Naive thymus-derived CD4-positive, alpha-beta T cell (primary cell): ENCODE results near the gene ZNF385B. TPM values are rescaled to one million over a fixed set of nuclear protein-coding genes. Genes with fewer than 3 reads are reported as not detected.

ENCODE experiments used
- ATAC-seq: fragments of 150-1000 bp; cut with Tn5 transposase; 2 replicates; pipeline ENCODE4 v1.10.0; 2021; ENCODE audit warnings: mild to moderate bottlenecking, moderate library complexity
- CTCF ChIA-PET: fragments of 350-600 bp; sonication (Branson Sonifier 250); formaldehyde crosslinking; loops from one replicate; lab custom pipeline; 2021; ENCODE audit warnings: antibody characterized with exemption; lab: Charles Lee
- POLR2A ChIA-PET: fragments of 350-600 bp; sonication (Branson Sonifier 250); formaldehyde crosslinking; loops from one replicate; lab custom pipeline; 2021; ENCODE audit warnings: antibody characterized with exemption, inconsistent platforms; lab: Charles Lee
- DNase-seq, 9 donors: peaks; one replicate each; pipeline versions ENCODE4 v3.0.0 to v3.0.0-alpha.2; 2020 to 2022; ENCODE audit warnings: mixed read lengths in 1 of 9
- H3K27ac ChIP-seq: one replicate; pipeline ENCODE4 v1.7.0; 2013; ENCODE audit warnings: mild to moderate bottlenecking, low read depth, low read length, moderate library complexity
- H3K27me3 ChIP-seq, 2 donors: one replicate each; pipeline ENCODE4 v1.7.0; 2013; ENCODE audit warnings: low read length in 2 of 2, mild to moderate bottlenecking in 2 of 2, moderate library complexity in 2 of 2; ENCODE audit not compliant: control insufficient read depth in 2 of 2, insufficient read depth in 2 of 2
- H3K36me3 ChIP-seq, 3 experiments: 1 replicate in 2 of 3; 2 replicates in 1 of 3; pipeline ENCODE4 v1.7.0; 2013; ENCODE audit warnings: low read length in 3 of 3, mild to moderate bottlenecking in 3 of 3, moderate library complexity in 1 of 3; ENCODE audit not compliant: insufficient read depth in 3 of 3, control insufficient read depth in 2 of 3
- H3K4me1 ChIP-seq, 2 donors: one replicate each; pipeline ENCODE4 v1.7.0; 2013; ENCODE audit warnings: low read length in 2 of 2, mild to moderate bottlenecking in 2 of 2, moderate library complexity in 1 of 2; ENCODE audit not compliant: control insufficient read depth in 2 of 2, insufficient read depth in 2 of 2
- H3K4me3 ChIP-seq: 2 replicates; pipeline ENCODE4 v1.7.0; 2013; ENCODE audit warnings: mild to moderate bottlenecking, low read length
- H3K9me3 ChIP-seq, 3 experiments: 1 replicate in 2 of 3; 2 replicates in 1 of 3; pipeline ENCODE4 v1.7.0; 2013; ENCODE audit warnings: low read length in 3 of 3; ENCODE audit not compliant: control insufficient read depth in 2 of 3
- H3K27ac Mint-ChIP-seq, 9 donors: one replicate each; pipeline ENCODE4 v1.8.0; 2020 to 2022; ENCODE audit warnings: mixed read lengths in 9 of 9, mild to moderate bottlenecking in 8 of 9, moderate library complexity in 5 of 9, inconsistent platforms in 2 of 9
- H3K27me3 Mint-ChIP-seq, 5 donors: one replicate each; pipeline ENCODE4 v1.8.0; 2021 to 2022; ENCODE audit warnings: mixed read lengths in 5 of 5, mild to moderate bottlenecking in 1 of 5
- H3K36me3 Mint-ChIP-seq, 5 donors: one replicate each; pipeline ENCODE4 v1.8.0; 2020 to 2022; ENCODE audit warnings: mixed read lengths in 5 of 5, mild to moderate bottlenecking in 3 of 5, inconsistent platforms in 1 of 5
- H3K4me1 Mint-ChIP-seq, 7 donors: one replicate each; pipeline ENCODE4 v1.8.0; 2020 to 2022; ENCODE audit warnings: mixed read lengths in 7 of 7, mild to moderate bottlenecking in 3 of 7, inconsistent platforms in 1 of 7
- H3K4me3 Mint-ChIP-seq, 10 donors: one replicate each; pipeline ENCODE4 v1.8.0; 2020 to 2022; ENCODE audit warnings: mild to moderate bottlenecking in 10 of 10, mixed read lengths in 10 of 10, moderate library complexity in 6 of 10, inconsistent platforms in 2 of 10
- H3K9me3 Mint-ChIP-seq, 11 donors: one replicate each; pipeline ENCODE4 v1.8.0; 2020 to 2022; ENCODE audit warnings: mixed read lengths in 11 of 11, mild to moderate bottlenecking in 4 of 11, inconsistent platforms in 1 of 11, moderate library complexity in 1 of 11
- intact Hi-C, 2 donors: fragments of 100-400 bp; cut with micrococcal nuclease; formaldehyde crosslinking; loops; one replicate each; pipeline ENCODE4 v1.15.1; 2023
- polyA plus RNA-seq, 2 donors: library from polyadenylated mRNA; unstranded; fragments of 300-500 nt; fragmentation: Illumina TruSeq; gene quantifications; one replicate each; pipeline ENCODE4 v1.2.3, GENCODE V29; 2021
- total RNA-seq, 6 experiments: library from RNA in 5 of 6; stranded (reverse) in 5 of 6; gene quantifications; 1 replicate in 5 of 6; 2 replicates in 1 of 6; pipeline ENCODE4 v1.2.3 and lab custom pipeline; 2021 to 2026

Gene ZNF385B
- total and polyA plus RNA-seq, 7 experiments from 2014 or later, result not detected

DNA sequence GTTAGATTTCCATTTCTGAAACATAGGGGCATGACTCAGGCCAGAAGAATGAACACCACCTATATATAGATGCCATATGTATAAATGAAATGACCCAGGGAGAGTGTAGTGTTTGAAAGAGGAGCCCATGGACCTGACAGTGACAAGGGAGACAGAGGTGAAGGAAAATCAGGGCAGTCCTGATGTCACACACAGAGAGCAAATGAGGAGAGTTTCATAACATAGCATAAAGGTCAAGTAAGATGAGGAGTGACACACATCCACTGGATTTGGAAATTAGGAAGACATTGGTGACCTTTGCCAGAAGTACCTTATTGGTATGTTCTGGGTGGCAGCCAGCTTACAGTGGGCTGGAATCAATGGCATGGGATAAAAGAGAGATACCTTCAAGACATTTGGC lies 276.7 kb downstream of the ZNF385B start:
- no peaks in the 10 kb centered on the region for H3K9me3 Mint-ChIP-seq
- H3K4me1 Mint-ChIP-seq, result no peaks in the 10 kb centered on the region
- ChIA-PET CTCF (no interaction called here), POLR2A (no interaction called here)
- H3K9me3 ChIP-seq, result no peaks in the 10 kb centered on the region
- no peaks in the 10 kb centered on the region for H3K36me3 ChIP-seq
- no peaks in the 10 kb centered on the region for H3K27me3 ChIP-seq
- no peaks in the 10 kb centered on the region for H3K36me3 Mint-ChIP-seq
- DNase-seq (no peak), ATAC-seq (no peak)
- H3K4me1 ChIP-seq, result no peaks in the 10 kb centered on the region
- no peak overlapping the region for H3K27ac ChIP-seq
- H3K27ac Mint-ChIP-seq, result no peak overlapping the region
- no peaks in the 10 kb centered on the region for H3K27me3 Mint-ChIP-seq
- H3K4me3 Mint-ChIP-seq, result no peak overlapping the region
- intact Hi-C loops, result no loop called here
- H3K4me3 ChIP-seq, result no peak overlapping the region

DNA sequence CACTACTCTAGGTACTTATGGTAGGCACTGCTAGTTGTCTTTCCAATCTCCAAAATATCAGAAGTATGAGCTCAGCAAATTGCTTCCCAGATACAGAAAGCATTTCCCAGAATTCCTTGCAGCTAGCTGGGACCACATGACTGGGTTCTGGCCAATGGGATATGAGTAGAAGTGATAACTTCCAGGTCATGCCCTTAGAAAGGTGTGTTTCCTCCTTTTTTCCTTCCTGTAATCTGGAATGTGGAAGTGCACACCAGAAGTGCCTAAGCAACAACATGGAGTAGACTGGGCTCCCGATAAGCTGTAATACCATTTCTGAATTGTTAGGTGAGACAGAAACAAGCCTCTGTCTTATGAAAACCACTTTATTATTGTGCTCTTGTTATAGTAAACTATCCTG lies 279.8 kb downstream of the ZNF385B start:
- Mint-ChIP-seq H3K4me3 (no peak overlapping the region), H3K36me3 (no peaks in the 10 kb centered on the region), H3K27ac (no peak overlapping the region), H3K4me1 (no peaks in the 10 kb centered on the region), H3K9me3 (no peaks in the 10 kb centered on the region), H3K27me3 (no peaks in the 10 kb centered on the region)
- ATAC-seq, result no peak
- Histone ChIP-seq H3K4me3 (no peak overlapping the region), H3K27me3 (no peaks in the 10 kb centered on the region), H3K4me1 (no peaks in the 10 kb centered on the region), H3K9me3 (no peaks in the 10 kb centered on the region), H3K36me3 (no peaks in the 10 kb centered on the region), H3K27ac (no peak overlapping the region)
- intact Hi-C loops, result no loop called here
- POLR2A ChIA-PET, result no interaction called here
- CTCF ChIA-PET, result interaction anchor here (0.6 kb wide), 1 partner anchor 109 kb away, joined by 3 read pairs; no protein-coding TSS in a partner anchor
- no peak for DNase-seq

DNA sequence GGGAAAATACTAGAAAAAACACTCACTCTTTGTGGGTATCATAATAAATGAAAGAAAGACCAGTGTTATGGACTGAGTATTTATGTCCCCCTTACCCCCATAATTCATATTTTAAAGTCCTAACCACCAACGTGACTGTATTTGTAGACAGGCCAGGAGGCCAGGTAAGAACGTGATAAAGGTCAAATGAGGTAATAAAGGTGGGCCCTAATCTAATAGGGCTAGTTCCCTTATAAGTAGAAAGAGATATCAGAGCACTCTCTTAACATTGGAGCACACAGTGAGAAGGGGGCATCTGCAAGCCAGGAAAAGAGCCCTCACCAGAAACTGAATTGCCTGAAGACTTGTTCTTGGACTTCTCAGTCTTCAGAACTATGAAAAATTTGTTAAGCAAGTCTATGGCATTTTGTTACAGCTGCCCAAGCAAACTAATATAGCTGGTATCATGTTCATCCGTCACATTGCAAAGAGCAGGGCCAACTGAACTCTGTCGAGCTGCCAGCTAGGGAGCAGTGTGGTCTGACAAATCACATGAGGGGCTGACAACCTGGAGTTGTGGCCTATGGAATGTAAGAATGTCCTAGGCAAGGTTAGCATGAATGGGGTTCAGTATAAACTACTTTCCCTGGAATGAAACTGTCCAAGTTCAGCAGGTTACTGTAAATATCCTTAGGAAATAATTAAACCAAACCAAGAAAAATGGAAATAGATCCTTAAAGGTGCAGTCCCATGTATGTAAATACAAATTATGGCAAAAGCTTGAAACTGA lies 280.9 kb downstream of the ZNF385B start:
- CTCF ChIA-PET, result no interaction called here
- H3K27me3 Mint-ChIP-seq, result no peaks in the 10 kb centered on the region
- no peaks in the 10 kb centered on the region for H3K36me3 Mint-ChIP-seq
- H3K27ac Mint-ChIP-seq, result no peak overlapping the region
- intact Hi-C loops, result no loop called here
- H3K4me1 Mint-ChIP-seq, result no peaks in the 10 kb centered on the region
- Histone ChIP-seq H3K36me3 (no peaks in the 10 kb centered on the region), H3K4me1 (no peaks in the 10 kb centered on the region), H3K27me3 (no peaks in the 10 kb centered on the region), H3K4me3 (no peak overlapping the region), H3K27ac (no peak overlapping the region), H3K9me3 (no peaks in the 10 kb centered on the region)
- ATAC-seq (no peak), DNase-seq (no peak)
- POLR2A ChIA-PET, result no interaction called here
- peaks cover 0 to 4% (median 0%) of the 10 kb centered on the region in 11 donors for H3K9me3 Mint-ChIP-seq
- no peak overlapping the region for H3K4me3 Mint-ChIP-seq

DNA sequence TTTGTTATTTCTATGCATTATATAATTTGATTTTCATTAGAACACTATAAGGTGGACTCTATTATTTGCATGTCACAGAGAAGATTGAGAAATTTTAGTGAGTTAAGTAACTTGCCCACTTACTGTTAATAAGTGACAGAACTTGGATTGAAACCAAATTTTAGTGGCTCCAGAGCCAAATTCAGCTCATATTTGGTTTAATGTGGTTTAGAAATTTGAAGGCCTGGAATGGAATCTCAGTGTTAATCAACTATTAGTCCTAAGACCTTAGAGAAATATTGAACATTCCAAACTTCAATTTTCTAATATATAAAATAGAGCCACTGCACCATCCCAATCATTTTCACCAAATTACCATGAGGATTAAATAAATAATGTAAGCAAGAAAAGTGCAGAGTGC lies 281.6 kb downstream of the ZNF385B start:
- Mint-ChIP-seq H3K9me3 (peaks cover 0 to 4% (median 0%) of the 10 kb centered on the region in 11 donors), H3K27ac (no peak overlapping the region), H3K27me3 (no peaks in the 10 kb centered on the region), H3K4me3 (no peak overlapping the region), H3K4me1 (no peaks in the 10 kb centered on the region), H3K36me3 (no peaks in the 10 kb centered on the region)
- Histone ChIP-seq H3K4me3 (no peak overlapping the region), H3K4me1 (no peaks in the 10 kb centered on the region), H3K9me3 (no peaks in the 10 kb centered on the region), H3K27me3 (no peaks in the 10 kb centered on the region), H3K36me3 (no peaks in the 10 kb centered on the region), H3K27ac (no peak overlapping the region)
- POLR2A ChIA-PET, result no interaction called here
- intact Hi-C loops, result no loop called here
- DNase-seq, result no peak
- CTCF ChIA-PET, result no interaction called here
- no peak for ATAC-seq

DNA sequence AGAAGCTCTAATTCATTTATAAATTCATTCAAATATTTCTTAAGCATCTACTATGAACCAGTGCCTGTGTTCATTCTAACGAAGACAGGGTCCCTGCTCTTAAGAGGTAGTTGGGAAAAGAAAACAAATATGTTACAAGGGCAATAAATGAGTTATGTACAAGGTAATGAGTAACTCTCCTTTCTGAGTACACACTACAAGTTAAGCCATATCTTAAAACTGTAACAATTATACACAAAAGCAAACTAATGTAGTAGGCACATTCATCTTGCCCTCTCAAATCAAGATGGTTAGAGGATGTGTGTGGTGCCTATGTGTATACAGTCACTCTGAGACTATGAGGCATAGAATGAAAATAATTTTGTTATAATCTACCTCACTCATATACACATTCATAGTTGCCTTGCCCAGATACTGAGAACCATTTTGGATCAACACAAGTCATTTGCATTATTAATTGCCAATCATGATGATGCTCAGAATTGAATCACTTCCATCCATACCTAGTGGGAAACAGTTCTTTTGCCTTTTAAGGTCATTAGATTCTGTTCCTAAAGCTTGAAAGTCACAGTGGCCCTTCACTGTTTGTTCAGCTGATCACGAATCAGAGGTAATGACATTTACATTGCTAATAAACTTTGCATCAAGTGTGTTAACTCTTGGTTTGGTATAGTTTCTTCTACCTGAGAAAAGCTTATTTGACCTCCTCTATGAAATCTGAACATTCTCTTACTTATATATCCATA lies 283.1 kb downstream of the ZNF385B start:
- no peaks in the 10 kb centered on the region for H3K27me3 Mint-ChIP-seq
- H3K4me1 ChIP-seq, result no peaks in the 10 kb centered on the region
- ChIA-PET POLR2A (no interaction called here), CTCF (no interaction called here)
- no peak overlapping the region for H3K27ac Mint-ChIP-seq
- H3K27me3 ChIP-seq, result no peaks in the 10 kb centered on the region
- H3K9me3 Mint-ChIP-seq, result peaks cover 0 to 4% (median 0%) of the 10 kb centered on the region in 11 donors
- no peaks in the 10 kb centered on the region for H3K4me1 Mint-ChIP-seq
- no peak overlapping the region for H3K27ac ChIP-seq
- DNase-seq (no peak), ATAC-seq (no peak)
- no peaks in the 10 kb centered on the region for H3K9me3 ChIP-seq
- no peaks in the 10 kb centered on the region for H3K36me3 ChIP-seq
- H3K36me3 Mint-ChIP-seq, result no peaks in the 10 kb centered on the region
- no peak overlapping the region for H3K4me3 ChIP-seq
- intact Hi-C loops, result no loop called here
- no peak overlapping the region for H3K4me3 Mint-ChIP-seq

DNA sequence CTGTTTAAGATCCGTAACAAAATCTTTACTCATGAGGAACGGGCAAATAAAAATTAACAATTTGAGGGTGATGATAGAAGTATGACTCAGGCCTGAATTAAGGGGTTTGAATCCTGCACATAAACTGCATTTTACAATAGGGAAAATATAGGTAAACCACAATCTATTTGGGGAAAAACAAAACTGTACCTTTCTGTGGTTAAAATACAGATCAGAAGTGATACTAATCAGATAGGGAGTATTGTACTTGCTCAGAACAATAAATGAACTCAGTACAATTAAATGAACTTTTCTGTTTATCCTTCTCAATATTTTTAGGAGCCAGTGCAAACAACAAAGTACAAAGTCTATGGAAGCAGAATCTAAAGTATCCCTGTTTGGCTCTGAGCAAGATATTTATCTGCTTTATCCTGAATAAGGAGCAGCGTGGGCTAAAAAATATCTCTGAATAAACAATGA lies 287.3 kb downstream of the ZNF385B start:
- ATAC-seq, result no peak
- intact Hi-C loops, result no loop called here
- Mint-ChIP-seq H3K36me3 (no peaks in the 10 kb centered on the region), H3K27ac (no peak overlapping the region), H3K4me3 (no peak overlapping the region), H3K27me3 (no peaks in the 10 kb centered on the region), H3K9me3 (peaks cover 0 to 4% (median 0%) of the 10 kb centered on the region in 11 donors), H3K4me1 (no peaks in the 10 kb centered on the region)
- POLR2A ChIA-PET, result no interaction called here
- Histone ChIP-seq H3K4me1 (no peaks in the 10 kb centered on the region), H3K27me3 (no peaks in the 10 kb centered on the region), H3K27ac (no peak overlapping the region), H3K36me3 (no peaks in the 10 kb centered on the region), H3K4me3 (no peak overlapping the region), H3K9me3 (no peaks in the 10 kb centered on the region)
- CTCF ChIA-PET, result no interaction called here
- DNase-seq, result no peak
